ENCODE measurements around the gene TMEM176B.

The TMEM176B gene

GRCh38 chr7:150746921-150747320 is 53.2 kb downstream of the TMEM176B start:
- no peak for DNase-seq

GRCh38 chr7:150745876-150746275 is 54.3 kb downstream of the TMEM176B start:
- DNase-seq = no peak

GRCh38 chr7:150745086-150745485 is 55.1 kb downstream of the TMEM176B start:
- DNase-seq = no peak

GRCh38 chr7:150744041-150744656 is 56.0 kb downstream of the TMEM176B start:
- no peak for DNase-seq

- DNase-seq = no peak
Measured at GRCh38 chr7:150742286-150742968, 57.7 kb downstream of the TMEM176B start.

Measured in CD4-positive, alpha-beta T cell treated with Interleukin-4 for 4 hours (primary cell).